Activated T-cell treated with anti-CD3 and anti-CD28 coated beads, Interleukin-2, amount 50 U/mL, for 4 hours (primary cell): Measurements from ENCODE around the gene NECTIN4. TPM values are rescaled to one million over a fixed set of nuclear protein-coding genes. Genes with fewer than 3 reads are reported as not detected.
A peak's percentile ranks its signal among the peaks of the same experiment; 100 is the strongest.
"Not testable (repeated sequence)": the region's sequence is repeated elsewhere in the genome, so short reads cannot be mapped to it uniquely, and the experiment has no call there.

Source experiments
- ATAC-seq, 2 donors: fragments of 200-7000 bp; cut with Tn5 transposase; one replicate each; pipeline ENCODE4 v1.10.0; 2021
- DNase-seq: peaks from one replicate; pipeline ENCODE4 v3.0.0-alpha.2; 2020
- H3K27me3 Mint-ChIP-seq: one replicate; pipeline ENCODE4 v1.8.0; 2021; ENCODE audit warnings: low read depth, mixed read lengths
- H3K36me3 Mint-ChIP-seq: one replicate; pipeline ENCODE4 v1.8.0; 2022; ENCODE audit warnings: mixed read lengths; ENCODE audit not compliant: insufficient read depth
- H3K4me1 Mint-ChIP-seq: one replicate; pipeline ENCODE4 v1.8.0; 2021; ENCODE audit warnings: low read depth, mixed read lengths
- H3K4me3 Mint-ChIP-seq: one replicate; pipeline ENCODE4 v1.8.0; 2021; ENCODE audit warnings: mild to moderate bottlenecking, moderate library complexity, mixed read lengths
- H3K9me3 Mint-ChIP-seq: one replicate; pipeline ENCODE4 v1.8.0; 2021; ENCODE audit warnings: mixed read lengths
- total RNA-seq, 3 donors: library from RNA; stranded (reverse); gene quantifications; one replicate each; pipeline ENCODE4 v1.2.1, GENCODE V29; 2021

NECTIN4 gene
- total RNA-seq, 3 donors from 2014 or later, result 0.08 TPM; not detected in 2

- peaks cover 12% of the 10 kb centered on the region for H3K36me3 Mint-ChIP-seq
- H3K9me3 Mint-ChIP-seq, result no peaks in the 10 kb centered on the region
- peak overlapping the region; percentile 95 for H3K4me3 Mint-ChIP-seq
- peak; percentile 69 to 72 for ATAC-seq
- peaks cover 72% of the 10 kb centered on the region for H3K4me1 Mint-ChIP-seq
- DNase-seq, result peak; percentile 72
- H3K27me3 Mint-ChIP-seq, result no peaks in the 10 kb centered on the region
Measured at GRCh38 chr1:161068306-161069234, 20.8 kb downstream of the NECTIN4 start.

GRCh38 chr1:161066694-161067093, 22.7 kb downstream of the NECTIN4 start:
- H3K9me3 Mint-ChIP-seq, result no peaks in the 10 kb centered on the region
- no peak for DNase-seq
- H3K4me3 Mint-ChIP-seq, result peak overlapping the region; percentile 95
- peak; percentile 51 for ATAC-seq
- H3K36me3 Mint-ChIP-seq, result peaks cover 16% of the 10 kb centered on the region
- H3K27me3 Mint-ChIP-seq, result no peaks in the 10 kb centered on the region
- peaks cover 80% of the 10 kb centered on the region for H3K4me1 Mint-ChIP-seq

GRCh38 chr1:161065681-161066080, 23.7 kb downstream of the NECTIN4 start:
- peaks cover 79% of the 10 kb centered on the region for H3K4me1 Mint-ChIP-seq
- peaks cover 16% of the 10 kb centered on the region for H3K36me3 Mint-ChIP-seq
- H3K9me3 Mint-ChIP-seq, DNase-seq, ATAC-seq, H3K4me3 Mint-ChIP-seq, H3K27me3 Mint-ChIP-seq: not testable (repeated sequence)

- peak overlapping the region; percentile 62 for H3K4me3 Mint-ChIP-seq
- not testable (repeated sequence) for ATAC-seq
- H3K36me3 Mint-ChIP-seq, result peaks cover 21% of the 10 kb centered on the region
Measured at GRCh38 chr1:161063936-161064335, 25.4 kb downstream of the NECTIN4 start.

GRCh38 chr1:161061419-161061818, 27.9 kb downstream of the NECTIN4 start:
- peaks cover 21% of the 10 kb centered on the region for H3K36me3 Mint-ChIP-seq
- ATAC-seq (no peak), DNase-seq (no peak)
- H3K27me3 Mint-ChIP-seq, result no peaks in the 10 kb centered on the region
- H3K4me1 Mint-ChIP-seq, result peaks cover 66% of the 10 kb centered on the region
- H3K9me3 Mint-ChIP-seq, result no peaks in the 10 kb centered on the region
- H3K4me3 Mint-ChIP-seq, result no peak overlapping the region

More at GRCh38 chr1:161063936-161064335, 25.4 kb downstream of the NECTIN4 start:
- H3K27me3 Mint-ChIP-seq, H3K9me3 Mint-ChIP-seq, DNase-seq: not testable (repeated sequence)
- H3K4me1 Mint-ChIP-seq, result peaks cover 82% of the 10 kb centered on the region

GRCh38 chr1:161059293-161059692, 30.1 kb downstream of the NECTIN4 start:
- Mint-ChIP-seq H3K4me1 (peaks cover 56% of the 10 kb centered on the region), H3K4me3 (no peak overlapping the region), H3K27me3 (no peaks in the 10 kb centered on the region), H3K36me3 (peaks cover 25% of the 10 kb centered on the region), H3K9me3 (no peaks in the 10 kb centered on the region)
- ATAC-seq (no peak), DNase-seq (no peak)

GRCh38 chr1:161054805-161055204, 34.6 kb downstream of the NECTIN4 start:
- H3K27me3 Mint-ChIP-seq, result no peaks in the 10 kb centered on the region

GRCh38 chr1:161054232-161054631, 35.1 kb downstream of the NECTIN4 start:
- H3K27me3 Mint-ChIP-seq, result no peaks in the 10 kb centered on the region
- H3K4me1 Mint-ChIP-seq, result peaks cover 16% of the 10 kb centered on the region
- ATAC-seq, result no peak
- DNase-seq, result no peak
- H3K36me3 Mint-ChIP-seq, result peaks cover 34% of the 10 kb centered on the region
- H3K9me3 Mint-ChIP-seq, result no peaks in the 10 kb centered on the region
- no peak overlapping the region for H3K4me3 Mint-ChIP-seq

More at GRCh38 chr1:161054805-161055204, 34.6 kb downstream of the NECTIN4 start:
- Mint-ChIP-seq H3K9me3 (no peaks in the 10 kb centered on the region), H3K4me1 (peaks cover 22% of the 10 kb centered on the region), H3K36me3 (peaks cover 37% of the 10 kb centered on the region), H3K4me3 (no peak overlapping the region)
- DNase-seq, result no peak
- no peak for ATAC-seq

GRCh38 chr1:161052899-161053298, 36.5 kb downstream of the NECTIN4 start:
- Mint-ChIP-seq H3K36me3 (peaks cover 43% of the 10 kb centered on the region), H3K4me3 (no peak overlapping the region), H3K9me3 (no peaks in the 10 kb centered on the region), H3K27me3 (no peaks in the 10 kb centered on the region), H3K4me1 (peaks cover 18% of the 10 kb centered on the region)
- DNase-seq, result no peak
- no peak for ATAC-seq

GRCh38 chr1:161051219-161051618, 38.1 kb downstream of the NECTIN4 start:
- H3K9me3 Mint-ChIP-seq, result no peaks in the 10 kb centered on the region
- peaks cover 20% of the 10 kb centered on the region for H3K4me1 Mint-ChIP-seq
- peaks cover 44% of the 10 kb centered on the region for H3K36me3 Mint-ChIP-seq
- no peaks in the 10 kb centered on the region for H3K27me3 Mint-ChIP-seq
- ATAC-seq, result no peak
- no peak overlapping the region for H3K4me3 Mint-ChIP-seq
- no peak for DNase-seq

GRCh38 chr1:161048949-161049722, 40.2 kb downstream of the NECTIN4 start:
- no peak overlapping the region for H3K4me3 Mint-ChIP-seq
- H3K36me3 Mint-ChIP-seq, result peaks cover 41% of the 10 kb centered on the region
- no peaks in the 10 kb centered on the region for H3K9me3 Mint-ChIP-seq
- DNase-seq (no peak), ATAC-seq (no peak)
- no peaks in the 10 kb centered on the region for H3K27me3 Mint-ChIP-seq
- H3K4me1 Mint-ChIP-seq, result peaks cover 25% of the 10 kb centered on the region

GRCh38 chr1:161047436-161048420, 41.6 kb downstream of the NECTIN4 start:
- no peak overlapping the region for H3K4me3 Mint-ChIP-seq
- H3K4me1 Mint-ChIP-seq, result peaks cover 33% of the 10 kb centered on the region
- H3K9me3 Mint-ChIP-seq, result no peaks in the 10 kb centered on the region
- no peak for DNase-seq
- no peak for ATAC-seq
- peaks cover 35% of the 10 kb centered on the region for H3K36me3 Mint-ChIP-seq
- H3K27me3 Mint-ChIP-seq, result no peaks in the 10 kb centered on the region

GRCh38 chr1:161046605-161047228, 42.6 kb downstream of the NECTIN4 start:
- H3K27me3 Mint-ChIP-seq, result no peaks in the 10 kb centered on the region
- H3K9me3 Mint-ChIP-seq, result no peaks in the 10 kb centered on the region
- ATAC-seq, result no peak
- peak overlapping the region; percentile 95 for H3K4me3 Mint-ChIP-seq
- H3K4me1 Mint-ChIP-seq, result peaks cover 37% of the 10 kb centered on the region
- peaks cover 33% of the 10 kb centered on the region for H3K36me3 Mint-ChIP-seq
- no peak for DNase-seq
